ENCODE measurements around the gene TXNRD1. TPM values are rescaled to one million over a fixed set of nuclear protein-coding genes. Genes with fewer than 3 reads are reported as not detected.

TXNRD1 gene
- total and polyA plus RNA-seq, 7 experiments from 2014 or later, result 19.1 to 73.5 (median 35.6) TPM

DNA sequence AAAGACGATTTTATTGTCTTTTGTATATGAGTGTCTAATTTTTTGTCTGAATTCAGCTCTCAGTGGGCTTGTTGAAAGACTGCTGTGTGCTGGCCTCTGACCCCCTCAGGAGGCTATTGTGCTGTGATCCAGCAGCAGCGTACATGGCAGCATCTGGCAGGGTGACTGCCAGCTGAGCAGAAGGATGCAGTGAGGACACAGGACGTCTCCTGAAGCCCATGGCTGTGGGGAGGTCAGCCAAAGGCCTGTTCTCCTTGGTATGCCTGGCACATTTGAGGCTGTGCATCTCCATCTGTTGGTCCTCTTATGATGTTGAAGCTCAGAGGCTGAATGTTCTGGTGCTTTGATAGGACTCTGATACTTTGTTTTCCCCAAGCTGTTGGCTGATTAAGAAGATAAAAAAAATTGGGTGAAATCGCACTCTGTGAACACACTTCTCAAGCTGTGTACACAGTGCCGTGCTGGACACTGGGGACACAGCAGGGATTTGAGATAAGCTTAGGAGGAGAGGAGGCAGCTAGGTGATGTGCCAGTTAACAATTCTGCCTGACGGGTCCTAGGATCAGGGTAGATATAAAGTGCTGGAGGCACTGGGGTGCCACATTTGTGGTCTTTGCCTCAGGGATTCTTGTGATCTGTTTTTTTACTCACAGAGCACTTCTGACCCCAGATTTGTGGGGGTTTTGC is 125.5 kb downstream of the TXNRD1 start:
- DNase-seq (no peak), ATAC-seq (no peak)
- Histone ChIP-seq H3K27ac (ENCODE audit: low read depth, low read length) (no peak overlapping the region), H3K36me3 (ENCODE audit: control insufficient read depth in 2 of 3, insufficient read depth in 3 of 3, low read length in 3 of 3) (peaks cover 4 to 49% (median 15%) of the 10 kb centered on the region in 3 experiments), H3K27me3 (ENCODE audit: control insufficient read depth in 2 of 2, insufficient read depth in 2 of 2, low read length in 2 of 2) (no peaks in the 10 kb centered on the region), H3K4me1 (ENCODE audit: control insufficient read depth in 2 of 2, insufficient read depth in 2 of 2, low read length in 2 of 2) (no peaks in the 10 kb centered on the region), H3K9me3 (ENCODE audit: control insufficient read depth in 2 of 3, low read length in 3 of 3) (no peaks in the 10 kb centered on the region), H3K4me3 (ENCODE audit: low read length) (no peak overlapping the region)
- intact Hi-C loops (cut with micrococcal nuclease), result no loop called here
- ChIA-PET POLR2A (no interaction called here), CTCF (interaction anchor here (0.6 to 2.2 kb wide), 4 partner anchors 17 to 140 kb away, joined by 3 to 9 read pairs (median 5); no protein-coding TSS in a partner anchor)
- Mint-ChIP-seq H3K4me1 (peaks cover 0 to 6% (median 0%) of the 10 kb centered on the region in 7 donors), H3K36me3 (peaks cover 13 to 34% (median 24%) of the 10 kb centered on the region in 5 donors), H3K4me3 (no peak overlapping the region), H3K9me3 (no peaks in the 10 kb centered on the region), H3K27ac (no peak overlapping the region), H3K27me3 (no peaks in the 10 kb centered on the region)

DNA sequence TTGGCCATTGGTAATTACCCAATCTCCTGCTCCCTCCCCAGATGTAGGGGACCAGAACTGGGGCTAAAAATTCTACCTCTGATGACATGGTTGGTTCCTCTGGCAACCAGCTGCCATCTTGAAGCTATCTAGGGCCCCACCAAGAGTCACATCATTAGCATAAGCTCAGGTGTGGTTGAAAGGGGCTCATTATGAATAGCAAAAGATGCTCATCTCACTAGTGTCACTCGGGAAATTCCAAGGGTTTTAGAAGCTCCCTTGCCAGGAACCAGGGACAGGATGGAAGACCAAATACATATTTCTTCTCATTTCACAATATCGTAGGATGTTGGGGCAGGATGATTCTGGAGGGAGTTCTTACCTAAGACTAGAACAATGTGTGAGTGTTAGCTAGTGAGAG is 126.6 kb downstream of the TXNRD1 start:
- Mint-ChIP-seq H3K4me3 (no peak overlapping the region), H3K36me3 (peaks cover 13 to 35% (median 23%) of the 10 kb centered on the region in 5 donors), H3K27me3 (no peaks in the 10 kb centered on the region), H3K4me1 (peaks cover 0 to 6% (median 0%) of the 10 kb centered on the region in 7 donors), H3K27ac (no peak overlapping the region), H3K9me3 (no peaks in the 10 kb centered on the region)
- intact Hi-C loops (cut with micrococcal nuclease), result no loop called here
- Histone ChIP-seq H3K27me3 (ENCODE audit: control insufficient read depth in 2 of 2, insufficient read depth in 2 of 2, low read length in 2 of 2) (no peaks in the 10 kb centered on the region), H3K36me3 (ENCODE audit: control insufficient read depth in 2 of 3, insufficient read depth in 3 of 3, low read length in 3 of 3) (peaks cover 4 to 48% (median 11%) of the 10 kb centered on the region in 3 experiments), H3K27ac (ENCODE audit: low read depth, low read length) (no peak overlapping the region), H3K4me1 (ENCODE audit: control insufficient read depth in 2 of 2, insufficient read depth in 2 of 2, low read length in 2 of 2) (no peaks in the 10 kb centered on the region), H3K9me3 (ENCODE audit: control insufficient read depth in 2 of 3, low read length in 3 of 3) (no peaks in the 10 kb centered on the region), H3K4me3 (ENCODE audit: low read length) (no peak overlapping the region)
- POLR2A ChIA-PET, result no interaction called here
- DNase-seq, result no peak
- CTCF ChIA-PET, result interaction anchor here (2.2 kb wide), 1 partner anchor 16 kb away, joined by 5 read pairs; no protein-coding TSS in a partner anchor
- ATAC-seq, result no peak

GRCh38 chr12:104342635-104343249 is 127.2 kb downstream of the TXNRD1 start:
- CTCF ChIA-PET, result interaction anchor here (2.2 kb wide), 1 partner anchor 15 kb away, joined by 5 read pairs; no protein-coding TSS in a partner anchor
- no peaks in the 10 kb centered on the region for H3K27me3 Mint-ChIP-seq
- Histone ChIP-seq H3K27me3 (ENCODE audit: control insufficient read depth in 2 of 2, insufficient read depth in 2 of 2, low read length in 2 of 2) (no peaks in the 10 kb centered on the region), H3K4me1 (ENCODE audit: control insufficient read depth in 2 of 2, insufficient read depth in 2 of 2, low read length in 2 of 2) (no peaks in the 10 kb centered on the region), H3K27ac (ENCODE audit: low read depth, low read length) (no peak overlapping the region), H3K36me3 (ENCODE audit: control insufficient read depth in 2 of 3, insufficient read depth in 3 of 3, low read length in 3 of 3) (peaks cover 10 to 52% (median 10%) of the 10 kb centered on the region in 3 experiments), H3K9me3 (ENCODE audit: control insufficient read depth in 2 of 3, low read length in 3 of 3) (no peaks in the 10 kb centered on the region), H3K4me3 (ENCODE audit: low read length) (no peak overlapping the region)
- H3K9me3 Mint-ChIP-seq, result no peaks in the 10 kb centered on the region
- peak overlapping the region in 1 of 9 donors; percentile 48 for H3K27ac Mint-ChIP-seq
- intact Hi-C loops (cut with micrococcal nuclease), result no loop called here
- no peak for ATAC-seq
- no peak for DNase-seq
- peaks cover 0 to 6% (median 0%) of the 10 kb centered on the region in 7 donors for H3K4me1 Mint-ChIP-seq
- H3K36me3 Mint-ChIP-seq, result peaks cover 13 to 41% (median 29%) of the 10 kb centered on the region in 5 donors
- H3K4me3 Mint-ChIP-seq, result no peak overlapping the region
- POLR2A ChIA-PET, result no interaction called here

GRCh38 chr12:104344682-104345081 is 129.1 kb downstream of the TXNRD1 start:
- H3K4me3 Mint-ChIP-seq, result no peak overlapping the region
- CTCF ChIA-PET, result interaction anchor here (1.6 kb wide), 1 partner anchor 144 kb away, joined by 5 read pairs; no protein-coding TSS in a partner anchor
- H3K36me3 Mint-ChIP-seq, result peaks cover 16 to 40% (median 23%) of the 10 kb centered on the region in 5 donors
- H3K27ac Mint-ChIP-seq, result no peak overlapping the region
- Histone ChIP-seq H3K4me3 (ENCODE audit: low read length) (no peak overlapping the region), H3K36me3 (ENCODE audit: control insufficient read depth in 2 of 3, insufficient read depth in 3 of 3, low read length in 3 of 3) (peaks cover 9 to 52% (median 10%) of the 10 kb centered on the region in 3 experiments), H3K4me1 (ENCODE audit: control insufficient read depth in 2 of 2, insufficient read depth in 2 of 2, low read length in 2 of 2) (no peaks in the 10 kb centered on the region), H3K27ac (ENCODE audit: low read depth, low read length) (no peak overlapping the region), H3K27me3 (ENCODE audit: control insufficient read depth in 2 of 2, insufficient read depth in 2 of 2, low read length in 2 of 2) (no peaks in the 10 kb centered on the region), H3K9me3 (ENCODE audit: control insufficient read depth in 2 of 3, low read length in 3 of 3) (no peaks in the 10 kb centered on the region)
- no peaks in the 10 kb centered on the region for H3K9me3 Mint-ChIP-seq
- no peaks in the 10 kb centered on the region for H3K27me3 Mint-ChIP-seq
- H3K4me1 Mint-ChIP-seq, result peaks cover 0 to 6% (median 0%) of the 10 kb centered on the region in 7 donors
- POLR2A ChIA-PET, result no interaction called here
- intact Hi-C loops (cut with micrococcal nuclease), result no loop called here
- no peak for DNase-seq
- no peak for ATAC-seq

GRCh38 chr12:104345234-104346066 is 129.9 kb downstream of the TXNRD1 start:
- CTCF ChIA-PET, result interaction anchor here (1.6 kb wide), 1 partner anchor 145 kb away, joined by 5 read pairs; no protein-coding TSS in a partner anchor
- Mint-ChIP-seq H3K27ac (no peak overlapping the region), H3K4me3 (no peak overlapping the region), H3K27me3 (no peaks in the 10 kb centered on the region), H3K4me1 (peaks cover 0 to 6% (median 0%) of the 10 kb centered on the region in 7 donors), H3K36me3 (peaks cover 12 to 33% (median 17%) of the 10 kb centered on the region in 5 donors), H3K9me3 (no peaks in the 10 kb centered on the region)
- Histone ChIP-seq H3K4me1 (ENCODE audit: control insufficient read depth in 2 of 2, insufficient read depth in 2 of 2, low read length in 2 of 2) (no peaks in the 10 kb centered on the region), H3K27me3 (ENCODE audit: control insufficient read depth in 2 of 2, insufficient read depth in 2 of 2, low read length in 2 of 2) (no peaks in the 10 kb centered on the region), H3K27ac (ENCODE audit: low read depth, low read length) (no peak overlapping the region), H3K4me3 (ENCODE audit: low read length) (no peak overlapping the region), H3K9me3 (ENCODE audit: control insufficient read depth in 2 of 3, low read length in 3 of 3) (no peaks in the 10 kb centered on the region), H3K36me3 (ENCODE audit: control insufficient read depth in 2 of 3, insufficient read depth in 3 of 3, low read length in 3 of 3) (peaks cover 7 to 50% (median 10%) of the 10 kb centered on the region in 3 experiments)
- ATAC-seq (no peak), DNase-seq (no peak)
- POLR2A ChIA-PET, result interaction anchor here (1.1 kb wide), 1 partner anchor 58 kb away, joined by 3 read pairs; no protein-coding TSS in a partner anchor
- intact Hi-C loops (cut with micrococcal nuclease), result no loop called here

DNA sequence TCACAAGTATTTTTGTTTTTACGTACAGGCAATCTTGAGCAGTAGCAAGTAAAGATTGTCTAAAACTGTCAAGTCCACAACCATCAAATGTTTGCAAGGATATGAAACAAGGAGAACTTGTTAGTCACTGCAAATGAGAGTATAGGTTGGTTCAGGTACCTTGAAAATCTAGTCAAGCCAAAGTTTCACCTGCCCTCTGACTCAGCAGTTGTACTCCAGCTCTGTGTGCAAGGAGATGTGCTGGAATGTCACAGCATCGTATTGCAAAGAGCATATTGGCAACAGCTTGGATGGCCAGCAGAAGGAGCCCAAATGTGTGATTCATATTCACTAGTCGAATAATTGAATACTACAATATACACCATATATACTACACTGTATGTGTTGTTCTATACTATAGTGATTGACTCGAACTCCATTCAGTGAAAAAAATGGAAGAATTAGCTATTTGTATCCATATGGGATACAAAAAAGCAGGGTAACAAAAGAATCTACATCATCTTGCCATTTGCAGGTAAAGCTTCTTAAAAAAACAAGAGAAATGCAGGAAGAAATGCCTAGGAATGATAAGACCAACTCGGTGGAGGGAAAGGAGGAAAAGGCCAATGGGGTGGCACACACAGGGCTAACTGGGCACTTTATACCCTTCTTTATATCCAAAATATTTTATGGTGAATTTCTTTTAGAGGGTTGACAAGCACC is 131.9 kb downstream of the TXNRD1 start:
- H3K27me3 ChIP-seq (ENCODE audit: control insufficient read depth in 2 of 2, insufficient read depth in 2 of 2, low read length in 2 of 2), result no peaks in the 10 kb centered on the region
- intact Hi-C loops (cut with micrococcal nuclease), result no loop called here
- Mint-ChIP-seq H3K4me1 (peaks cover 0 to 9% (median 0%) of the 10 kb centered on the region in 7 donors), H3K27me3 (no peaks in the 10 kb centered on the region), H3K27ac (peak overlapping the region in 1 of 9 donors; percentile 25), H3K36me3 (peaks cover 7 to 32% (median 17%) of the 10 kb centered on the region in 5 donors), H3K9me3 (no peaks in the 10 kb centered on the region), H3K4me3 (no peak overlapping the region)
- H3K36me3 ChIP-seq (ENCODE audit: control insufficient read depth in 2 of 3, insufficient read depth in 3 of 3, low read length in 3 of 3), result peaks cover 0 to 32% (median 7%) of the 10 kb centered on the region in 3 experiments
- ChIA-PET POLR2A (no interaction called here), CTCF (no interaction called here)
- H3K27ac ChIP-seq (ENCODE audit: low read depth, low read length), result no peak overlapping the region
- ATAC-seq, result no peak
- no peak overlapping the region for H3K4me3 ChIP-seq (ENCODE audit: low read length)
- no peaks in the 10 kb centered on the region for H3K9me3 ChIP-seq (ENCODE audit: control insufficient read depth in 2 of 3, low read length in 3 of 3)
- H3K4me1 ChIP-seq (ENCODE audit: control insufficient read depth in 2 of 2, insufficient read depth in 2 of 2, low read length in 2 of 2), result no peaks in the 10 kb centered on the region
- no peak for DNase-seq

Measured in naive thymus-derived CD4-positive, alpha-beta T cell (primary cell).